ENCODE data around the gene TBL1Y. TPM values are rescaled to one million over a fixed set of nuclear protein-coding genes. Genes with fewer than 3 reads are reported as not detected.
"Not testable (repeated sequence)": the region's sequence is repeated elsewhere in the genome, so short reads cannot be mapped to it uniquely, and the experiment has no call there.

The TBL1Y gene
- not detected for total RNA-seq

- DNase-seq: no peak
These were observed at the start of gene TBL1Y for GRCh38 chrY:6910372-6911252. TSS of gene TBL1Y (plus strand) at chrY:6910697. CDS start at chrY:7025085, 114,388 bp downstream.

- DNase-seq: no peak
These were observed 16.0 kb upstream of the TBL1Y start for GRCh38 chrY:6894496-6894895.

- no peak for DNase-seq
These were observed 15.3 kb upstream of the TBL1Y start for GRCh38 chrY:6895236-6895635.

- DNase-seq: not testable (repeated sequence)
These were observed 8.4 kb upstream of the TBL1Y start for GRCh38 chrY:6902116-6902515.

GRCh38 chrY:6907591-6907990, 2.9 kb upstream of the TBL1Y start:
- no peak for DNase-seq

GRCh38 chrY:6908021-6908420, 2.5 kb upstream of the TBL1Y start:
- not testable (repeated sequence) for DNase-seq

GRCh38 chrY:6909118-6909521, 1.4 kb upstream of the TBL1Y start:
- no peak for DNase-seq

- DNase-seq: no peak
These were observed 641 bp upstream of the TBL1Y start for GRCh38 chrY:6909856-6910255.

- no peak for DNase-seq
These were observed 870 bp downstream of the TBL1Y start, which contains the start of gene AMELY for GRCh38 chrY:6911253-6911881. TSS of gene AMELY (minus strand) at chrY:6911752. CDS start at chrY:6872608, 39,144 bp downstream.

GRCh38 chrY:6913362-6913761, 2.9 kb downstream of the TBL1Y start:
- no peak for DNase-seq

GRCh38 chrY:6921061-6921460, 10.6 kb downstream of the TBL1Y start:
- no peak for DNase-seq

- DNase-seq: no peak
These were observed 17.8 kb downstream of the TBL1Y start for GRCh38 chrY:6928265-6928664.

GRCh38 chrY:6929237-6929636, 18.7 kb downstream of the TBL1Y start:
- DNase-seq: no peak

GRCh38 chrY:6931779-6932396, 21.4 kb downstream of the TBL1Y start:
- DNase-seq: no peak

- DNase-seq: no peak
These were observed 25.0 kb downstream of the TBL1Y start for GRCh38 chrY:6935497-6935896.

GRCh38 chrY:6947695-6948094, 37.2 kb downstream of the TBL1Y start:
- no peak for DNase-seq

GRCh38 chrY:6948378-6948777, 37.9 kb downstream of the TBL1Y start:
- no peak for DNase-seq

- DNase-seq: no peak
These were observed 39.5 kb downstream of the TBL1Y start for GRCh38 chrY:6949947-6950346.

GRCh38 chrY:6964732-6965131, 54.2 kb downstream of the TBL1Y start:
- no peak for DNase-seq

- DNase-seq: no peak
These were observed 56.0 kb downstream of the TBL1Y start for GRCh38 chrY:6966521-6966920.

- DNase-seq: no peak
These were observed 57.2 kb downstream of the TBL1Y start for GRCh38 chrY:6967736-6968135.

- DNase-seq: no peak
These were observed 57.7 kb downstream of the TBL1Y start for GRCh38 chrY:6968191-6968590.

- no peak for DNase-seq
These were observed 61.9 kb downstream of the TBL1Y start for GRCh38 chrY:6972271-6972887.
